HG02852 (cell line): ENCODE measurements around the gene ACHE.
"Not testable (repeated sequence)": the region's sequence is repeated elsewhere in the genome, so short reads cannot be mapped to it uniquely, and the experiment has no call there.

Experiments
- ATAC-seq: cut with Tn5 transposase; IDR thresholded peaks from one replicate; pipeline ENCODE4 v1.9.1; 2021; ENCODE audit warnings: mild to moderate bottlenecking, moderate library complexity; ENCODE audit not compliant: unreplicated experiment

The ACHE gene

DNA sequence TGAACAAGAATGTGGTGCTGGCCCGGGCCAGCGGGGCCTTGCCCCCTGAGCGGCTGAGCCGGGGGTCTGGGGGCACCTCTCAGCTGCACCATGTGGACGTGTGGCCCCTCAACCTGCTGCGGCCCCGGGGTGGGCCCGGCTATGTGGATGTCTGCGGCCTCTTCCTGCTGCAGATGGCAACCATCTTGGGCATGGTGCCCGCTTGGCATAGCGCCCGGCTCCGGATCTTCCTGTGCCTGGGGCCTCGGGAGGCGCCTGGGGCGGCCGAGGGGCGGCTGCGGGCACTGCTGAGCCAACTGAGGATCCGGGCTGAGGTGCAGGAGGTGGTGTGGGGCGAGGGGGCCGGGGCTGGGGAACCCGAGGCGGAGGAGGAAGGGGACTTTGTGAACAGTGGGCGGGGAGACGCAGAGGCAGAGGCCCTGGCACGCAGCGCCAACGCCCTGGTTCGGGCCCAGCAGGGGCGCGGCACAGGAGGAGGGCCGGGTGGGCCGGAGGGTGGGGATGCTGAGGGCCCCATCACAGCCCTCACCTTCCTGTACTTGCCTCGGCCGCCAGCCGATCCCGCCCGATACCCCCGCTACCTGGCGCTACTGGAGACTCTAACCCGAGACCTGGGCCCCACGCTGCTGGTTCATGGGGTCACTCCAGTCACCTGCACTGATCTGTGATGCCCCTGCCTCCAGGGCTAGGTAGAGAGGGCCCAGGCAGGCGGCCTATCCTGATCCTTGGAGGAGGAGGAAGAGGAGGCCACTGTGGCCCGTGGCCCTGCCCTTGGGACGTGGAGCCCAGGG lies 29.6 kb downstream of the ACHE start:
- ATAC-seq: no peak

DNA sequence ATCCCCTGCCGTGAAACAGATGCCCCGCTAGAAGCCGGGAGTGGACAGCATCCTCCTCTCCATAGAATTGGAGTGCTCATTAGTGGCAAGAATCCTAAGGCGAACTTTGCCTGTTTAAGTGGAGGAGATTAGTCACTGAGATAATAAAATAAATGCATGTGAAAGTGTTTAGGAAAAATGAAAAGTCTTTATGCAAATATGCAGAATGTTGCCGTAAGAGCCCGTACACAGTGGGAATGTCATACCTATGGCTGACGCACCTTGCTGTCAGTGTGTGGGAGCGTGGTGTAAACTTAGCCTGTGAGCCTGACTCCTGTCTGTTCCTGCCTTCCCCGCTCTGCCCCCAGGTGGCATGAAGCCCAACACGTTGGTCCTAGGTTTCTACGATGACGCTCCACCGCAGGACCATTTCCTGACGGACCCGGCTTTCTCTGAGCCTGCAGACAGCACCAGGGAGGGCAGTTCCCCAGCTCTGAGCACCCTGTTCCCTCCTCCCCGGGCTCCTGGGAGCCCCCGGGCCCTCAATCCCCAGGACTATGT lies 30.2 kb downstream of the ACHE start:
- ATAC-seq: no peak

- ATAC-seq: no peak
Observed at GRCh38 chr7:100864263-100864845, 31.3 kb downstream of the ACHE start.

DNA sequence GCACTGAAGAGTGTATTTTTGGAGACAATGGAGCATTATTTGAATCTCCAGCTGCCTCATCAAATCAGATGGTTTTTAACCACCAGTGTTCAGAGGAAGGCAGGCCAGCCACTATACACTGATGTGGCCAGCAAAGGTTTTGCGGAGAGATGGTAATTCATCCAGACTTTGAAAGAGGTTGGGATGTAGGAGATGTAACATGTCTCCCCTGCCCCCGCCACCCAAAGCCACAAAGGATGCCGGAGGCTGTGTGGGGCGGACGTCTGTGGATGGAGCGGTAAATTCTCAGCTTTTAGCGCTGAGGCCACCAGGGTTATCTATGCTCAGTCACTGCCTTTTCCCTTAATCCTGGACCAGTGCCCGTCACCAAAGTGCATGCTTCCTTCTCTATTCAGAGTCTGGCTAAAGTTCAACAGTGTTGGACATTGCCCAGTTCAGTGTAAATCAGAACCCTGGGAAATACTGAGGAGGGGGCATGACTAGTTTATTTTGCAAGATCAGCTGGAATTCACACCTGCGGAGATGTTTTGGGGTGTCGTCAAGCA lies 32.2 kb downstream of the ACHE start:
- no peak for ATAC-seq

- no peak for ATAC-seq
Observed at GRCh38 chr7:100861616-100861985, 34.1 kb downstream of the ACHE start.

DNA sequence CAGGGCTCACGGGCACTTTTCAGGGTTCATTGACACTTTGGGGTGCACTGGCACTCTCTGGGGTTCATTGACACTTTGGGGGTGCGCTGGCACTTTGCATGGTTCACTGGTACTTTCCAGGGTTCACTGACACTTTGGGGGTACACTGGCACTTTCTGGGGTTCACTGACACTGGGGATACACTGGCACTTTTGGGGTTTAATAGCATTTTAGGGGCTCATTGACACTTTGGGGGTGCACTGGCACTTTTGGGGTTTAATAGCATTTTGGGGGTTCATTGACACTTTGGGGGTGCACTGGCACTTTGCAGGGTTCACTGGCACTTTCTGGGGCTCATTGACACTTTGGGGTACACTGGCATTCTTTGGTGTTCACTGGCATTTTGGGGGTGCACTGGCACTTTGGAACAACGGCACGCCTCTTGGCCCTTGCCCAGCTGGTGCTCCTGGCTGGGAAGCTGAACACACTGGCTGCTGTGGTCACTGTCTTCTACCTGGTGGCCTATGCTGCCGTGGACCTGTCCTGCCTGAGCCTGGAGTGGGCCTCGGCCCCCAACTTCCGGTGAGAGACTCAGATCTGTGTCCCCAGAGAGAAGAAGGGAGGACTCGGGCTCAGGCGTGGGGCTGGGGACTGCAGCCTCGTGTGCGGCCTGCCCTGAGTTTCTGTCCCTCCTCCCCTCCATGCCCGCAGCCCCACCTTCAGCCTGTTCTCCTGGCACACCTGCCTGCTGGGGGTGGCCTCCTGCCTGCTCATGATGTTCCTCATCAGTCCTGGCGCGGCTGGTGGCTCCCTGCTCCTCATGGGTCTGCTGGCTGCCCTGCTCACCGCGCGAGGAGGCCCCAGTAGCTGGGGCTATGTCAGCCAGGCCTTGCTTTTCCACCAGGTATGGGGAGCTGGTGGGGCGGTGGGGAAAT lies 34.7 kb downstream of the ACHE start:
- ATAC-seq: no peak

- no peak for ATAC-seq
Observed at GRCh38 chr7:100859856-100860255, 35.8 kb downstream of the ACHE start.

GRCh38 chr7:100856871-100857282 lies 38.8 kb downstream of the ACHE start:
- ATAC-seq: no peak

- no peak for ATAC-seq
Observed at GRCh38 chr7:100855515-100855914, 40.2 kb downstream of the ACHE start.

DNA sequence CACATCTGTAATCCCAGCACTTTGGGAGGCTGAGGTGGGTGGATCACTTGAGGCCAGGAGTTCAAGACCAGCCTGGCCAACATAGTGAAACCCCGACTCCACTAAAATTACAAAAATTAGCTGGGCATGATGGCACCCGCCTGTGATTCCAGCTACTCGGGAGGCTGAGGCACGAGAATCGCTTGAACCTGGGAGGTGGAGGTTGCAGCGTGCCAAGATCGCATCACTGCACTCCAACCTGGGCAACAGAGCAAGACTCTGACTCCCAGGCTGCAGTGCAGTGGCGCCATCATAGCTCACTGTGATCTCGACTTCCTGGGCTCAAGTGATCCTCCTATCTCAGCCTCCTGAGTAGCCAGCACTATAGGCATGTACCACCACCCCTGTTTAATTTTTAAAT lies 40.8 kb downstream of the ACHE start:
- ATAC-seq: not testable (repeated sequence)

DNA sequence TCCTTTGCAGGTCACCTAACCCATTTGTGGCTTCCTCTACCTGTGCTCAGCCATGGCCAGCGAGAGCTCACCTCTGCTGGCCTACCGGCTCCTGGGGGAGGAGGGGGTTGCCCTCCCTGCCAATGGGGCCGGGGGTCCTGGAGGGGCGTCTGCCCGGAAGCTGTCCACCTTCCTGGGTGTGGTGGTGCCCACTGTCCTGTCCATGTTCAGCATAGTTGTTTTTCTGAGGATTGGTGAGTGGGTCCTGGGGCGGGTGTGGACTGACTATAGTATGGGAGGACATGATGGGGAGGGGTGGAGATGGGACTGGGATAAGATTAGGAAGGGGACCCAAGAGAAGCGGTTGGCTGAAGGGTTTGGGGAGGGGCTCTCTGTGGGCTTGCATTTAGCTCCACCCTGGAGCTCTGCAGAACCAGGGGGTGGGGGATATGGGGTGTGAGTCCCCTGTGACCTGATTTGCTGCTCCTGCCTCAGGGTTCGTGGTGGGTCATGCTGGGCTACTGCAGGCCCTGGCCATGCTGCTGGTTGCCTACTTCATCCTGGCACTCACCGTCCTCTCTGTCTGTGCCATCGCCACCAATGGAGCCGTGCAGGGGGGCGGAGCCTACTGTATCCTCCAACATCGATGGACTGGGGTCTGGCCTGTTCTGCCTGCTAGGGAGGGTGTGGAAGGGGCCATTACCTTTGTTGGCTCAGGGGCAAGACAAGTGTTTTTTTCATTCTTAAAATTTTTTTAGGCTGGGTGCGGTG lies 41.4 kb downstream of the ACHE start:
- no peak for ATAC-seq

- ATAC-seq: peak; percentile 92
Observed at GRCh38 chr7:100852048-100852872, 43.4 kb downstream of the ACHE start, which contains the start of gene SLC12A9. TSS of gene SLC12A9 (plus strand) at chr7:100852713. CDS start at chr7:100854198, 1,485 bp downstream.

GRCh38 chr7:100847360-100847759 lies 48.3 kb downstream of the ACHE start:
- no peak for ATAC-seq

- no peak for ATAC-seq
Observed at GRCh38 chr7:100840470-100841100, 55.1 kb downstream of the ACHE start.
